GM23338 (cell line): ENCODE results near the gene MCC. TPM values are rescaled to one million over a fixed set of nuclear protein-coding genes. Genes with fewer than 3 reads are reported as not detected.

Experiments
- ATAC-seq: fragments of 200-7000 bp; cut with Tn5 transposase; 3 replicates; pipeline ENCODE4 v1.9.1; 2020
- DNase-seq: peaks from one replicate; pipeline ENCODE4 v3.0.0-alpha.2; 2015; ENCODE audit warnings: low spot score
- H2AFZ ChIP-seq: fragments of 200-600 bp; sonication (generic); 2 replicates; pipeline ENCODE4 v1.8.0; 2016; ENCODE audit warnings: antibody characterized with exemption, mild to moderate bottlenecking, moderate library complexity
- H3F3A ChIP-seq: fragments of 200-600 bp; sonication (generic); replicated peaks from 2 replicates; pipeline ENCODE4 v1.8.0; 2017; ENCODE audit warnings: antibody characterized with exemption, mixed run types, low read depth
- H3K27ac ChIP-seq: fragments of 200-600 bp; sonication (generic); 2 replicates; pipeline ENCODE4 v1.6.1; 2016; ENCODE audit warnings: low read depth
- H3K27me3 ChIP-seq: fragments of 200-600 bp; sonication (generic); 2 replicates; pipeline ENCODE4 v1.8.0; 2016; ENCODE audit warnings: mild to moderate bottlenecking, mixed run types, moderate library complexity; ENCODE audit not compliant: insufficient read depth
- H3K36me3 ChIP-seq: fragments of 200-600 bp; sonication (generic); 2 replicates; pipeline ENCODE4 v1.8.0; 2016; ENCODE audit warnings: mild to moderate bottlenecking; ENCODE audit not compliant: insufficient read depth
- H3K4me1 ChIP-seq: fragments of 200-600 bp; sonication (generic); 2 replicates; pipeline ENCODE4 v1.8.0; 2016; ENCODE audit warnings: mild to moderate bottlenecking, moderate library complexity; ENCODE audit not compliant: insufficient read depth
- H3K4me2 ChIP-seq: fragments of 200-600 bp; sonication (generic); 2 replicates; pipeline ENCODE4 v1.7.1; 2017; ENCODE audit warnings: mixed run types
- H3K4me3 ChIP-seq: fragments of 200-600 bp; sonication (generic); 2 replicates; pipeline ENCODE4 v1.6.1; 2016; ENCODE audit warnings: mixed run types
- H3K79me2 ChIP-seq: fragments of 200-600 bp; sonication (generic); replicated peaks from 2 replicates; pipeline ENCODE4 v1.8.0; 2017; ENCODE audit warnings: mild to moderate bottlenecking; ENCODE audit not compliant: insufficient read depth
- H3K9me2 ChIP-seq: fragments of 200-600 bp; sonication (generic); 2 replicates; pipeline ENCODE4 v1.8.0; 2017; ENCODE audit not compliant: insufficient read depth
- H4K20me1 ChIP-seq: fragments of 200-600 bp; sonication (generic); replicated peaks from 2 replicates; pipeline ENCODE4 v1.8.0; 2017; ENCODE audit warnings: mild to moderate bottlenecking; ENCODE audit not compliant: insufficient read depth
- H3K27ac Mint-ChIP-seq: 2 replicates; pipeline ENCODE4 v1.8.0; 2020; ENCODE audit warnings: inconsistent platforms, mild to moderate bottlenecking, moderate library complexity, mixed read lengths
- H3K27me3 Mint-ChIP-seq: 3 replicates; pipeline ENCODE4 v1.8.0; 2022; ENCODE audit warnings: low read depth, mild to moderate bottlenecking, moderate library complexity, mixed read lengths, inconsistent platforms; ENCODE audit not compliant: insufficient read depth, poor library complexity
- H3K36me3 Mint-ChIP-seq: 3 replicates; pipeline ENCODE4 v1.8.0; 2021; ENCODE audit warnings: low read depth, mild to moderate bottlenecking, inconsistent platforms, moderate library complexity, mixed read lengths
- H3K4me1 Mint-ChIP-seq: 3 replicates; pipeline ENCODE4 v1.8.0; 2020; ENCODE audit warnings: mild to moderate bottlenecking, inconsistent platforms, mixed read lengths
- H3K4me3 Mint-ChIP-seq: 3 replicates; pipeline ENCODE4 v1.8.0; 2021; ENCODE audit warnings: moderate library complexity, mild to moderate bottlenecking, inconsistent platforms, mixed read lengths
- H3K9me3 Mint-ChIP-seq: 3 replicates; pipeline ENCODE4 v1.8.0; 2020; ENCODE audit warnings: moderate library complexity, mild to moderate bottlenecking, inconsistent platforms, mixed read lengths
- CREB1 ChIP-seq: fragments of 250-450 bp; sonication (Bioruptor Pico); IDR thresholded peaks from 2 replicates; pipeline ENCODE4 v1.5.0; 2020; ENCODE audit warnings: low read depth, mild to moderate bottlenecking, moderate library complexity
- CTCF ChIP-seq, 2 experiments: fragments of 200-600 bp in 1 of 2; sonication (generic) in 1 of 2; conservative IDR thresholded peaks; 2 replicates each; pipeline versions ENCODE4 v1.5.1 to v1.6.1; 2016 to 2017; ENCODE audit warnings: antibody characterized with exemption in 2 of 2, low read depth in 2 of 2, mild to moderate bottlenecking in 2 of 2, moderate library complexity in 1 of 2
- ETS1 ChIP-seq: IDR thresholded peaks from 2 replicates; pipeline ENCODE4 v1.6.1; 2016; ENCODE audit warnings: antibody characterized with exemption
- EZH2 ChIP-seq: fragments of 200-600 bp; sonication (generic); IDR thresholded peaks from one replicate; pipeline ENCODE4 v1.8.0; 2017; ENCODE audit warnings: antibody characterized with exemption, mild to moderate bottlenecking, low read depth; ENCODE audit not compliant: unreplicated experiment
- EZH2phosphoT487 ChIP-seq: fragments of 200-600 bp; sonication (generic); IDR thresholded peaks from one replicate; pipeline ENCODE4 v1.8.1; 2018; ENCODE audit warnings: antibody characterized with exemption; ENCODE audit not compliant: unreplicated experiment
- JUNB ChIP-seq: IDR thresholded peaks from one replicate; pipeline ENCODE4 v1.6.1; 2016; ENCODE audit warnings: antibody characterized with exemption; ENCODE audit not compliant: unreplicated experiment
- NANOG ChIP-seq: IDR thresholded peaks from 2 replicates; pipeline ENCODE4 v1.6.1; 2016; ENCODE audit warnings: antibody characterized with exemption, borderline replicate concordance
- POLR2AphosphoS5 ChIP-seq: IDR thresholded peaks from 2 replicates; pipeline ENCODE4 v1.6.1; 2016; ENCODE audit warnings: antibody characterized with exemption, low read depth
- REST ChIP-seq: IDR thresholded peaks from one replicate; pipeline ENCODE4 v1.6.1; 2018; ENCODE audit warnings: antibody characterized with exemption; ENCODE audit not compliant: unreplicated experiment
- STAT1 ChIP-seq: IDR thresholded peaks from one replicate; pipeline ENCODE4 v1.6.1; 2016; ENCODE audit warnings: antibody characterized with exemption; ENCODE audit not compliant: unreplicated experiment
- ZNF114 ChIP-seq: fragments of 250-450 bp; sonication (Bioruptor Pico); IDR thresholded peaks from 2 replicates; pipeline ENCODE4 v1.5.0; 2020; ENCODE audit warnings: mild to moderate bottlenecking, moderate library complexity
- ZNF331 ChIP-seq: fragments of 250-450 bp; sonication (Bioruptor Pico); IDR thresholded peaks from 2 replicates; pipeline ENCODE4 v1.5.0; 2020; ENCODE audit warnings: low read depth, mild to moderate bottlenecking, moderate library complexity
- ZNF462 ChIP-seq: fragments of 250-450 bp; sonication (Bioruptor Pico); IDR thresholded peaks from 2 replicates; pipeline ENCODE4 v1.5.0; 2020; ENCODE audit warnings: mild to moderate bottlenecking, moderate library complexity
- polyA plus RNA-seq: library from polyadenylated mRNA; unstranded; fragments of >200 nt; fragmentation: Nextera tagmentation; extraction: Ambion mirVana; gene quantifications from 2 replicates; pipeline ENCODE4 v1.2.1, GENCODE V29; 2016
- total RNA-seq: library from RNA; depleted of rRNA; stranded (reverse); fragments of >200 nt; shearing (Covaris generic); gene quantifications from 2 replicates; pipeline ENCODE4 v1.2.3, GENCODE V29; 2014

The MCC gene
- total and polyA plus RNA-seq, 2 experiments from 2014 or later = 3.8 to 10.1 TPM

GRCh38 chr5:113118298-113118697 lies 370.0 kb downstream of the MCC start:
- no peaks in the 10 kb centered on the region for H3K9me2 ChIP-seq
- no peaks in the 10 kb centered on the region for H3K79me2 ChIP-seq
- Mint-ChIP-seq H3K9me3 (peaks cover 16% of the 10 kb centered on the region; the same call in 2 of the 3 replicates), H3K4me3 (no peak overlapping the region), H3K36me3 (peaks cover 21% of the 10 kb centered on the region), H3K4me1 (peaks cover 2% of the 10 kb centered on the region), H3K27ac (no peak overlapping the region), H3K27me3 (peaks cover 2% of the 10 kb centered on the region)
- H3F3A ChIP-seq = no peaks in the 10 kb centered on the region
- TF ChIP-seq EZH2 (no peak), POLR2AphosphoS5 (no peak), CREB1 (CRISPR knock-in tag) (no peak), EZH2phosphoT487 (no peak), REST (no peak), ZNF114 (CRISPR knock-in tag) (no peak), NANOG (no peak), CTCF (conservative IDR thresholded peaks at IDR 0.05; ENCODE audit: low read depth in 2 of 2) (no peak), ZNF462 (CRISPR knock-in tag) (no peak), JUNB (no peak), ZNF331 (CRISPR knock-in tag) (no peak), ETS1 (no peak), STAT1 (no peak)
- no peak overlapping the region for H3K4me3 ChIP-seq
- H3K27me3 ChIP-seq = no peaks in the 10 kb centered on the region
- H3K4me1 ChIP-seq = no peaks in the 10 kb centered on the region; the same call in 1 of the 2 replicates
- ATAC-seq (no peak), DNase-seq (no peak)
- H3K4me2 ChIP-seq = no peak overlapping the region
- H3K36me3 ChIP-seq = no peaks in the 10 kb centered on the region
- H3K27ac ChIP-seq = no peak overlapping the region
- no peaks in the 10 kb centered on the region for H4K20me1 ChIP-seq
- no peak overlapping the region for H2AFZ ChIP-seq
